ENCODE data around the gene ITGB1.

- TF ChIP-seq CTCF (IDR thresholded peaks at IDR 0.05) (no peak), POLR2A (IDR thresholded peaks at IDR 0.05) (no peak), POLR2AphosphoS5 (IDR thresholded peaks at IDR 0.05) (no peak)
Measured at GRCh38 chr10:32927750-32928149, 30.3 kb downstream of the ITGB1 start.
